Measurements from ENCODE around the gene CDH8.

Gene CDH8

GRCh38 chr16:62029947-62030346 is 6.3 kb downstream of the CDH8 start:
- no peak for DNase-seq

- no peak for DNase-seq
Observed at GRCh38 chr16:62022688-62023087, 13.6 kb downstream of the CDH8 start.

DNA sequence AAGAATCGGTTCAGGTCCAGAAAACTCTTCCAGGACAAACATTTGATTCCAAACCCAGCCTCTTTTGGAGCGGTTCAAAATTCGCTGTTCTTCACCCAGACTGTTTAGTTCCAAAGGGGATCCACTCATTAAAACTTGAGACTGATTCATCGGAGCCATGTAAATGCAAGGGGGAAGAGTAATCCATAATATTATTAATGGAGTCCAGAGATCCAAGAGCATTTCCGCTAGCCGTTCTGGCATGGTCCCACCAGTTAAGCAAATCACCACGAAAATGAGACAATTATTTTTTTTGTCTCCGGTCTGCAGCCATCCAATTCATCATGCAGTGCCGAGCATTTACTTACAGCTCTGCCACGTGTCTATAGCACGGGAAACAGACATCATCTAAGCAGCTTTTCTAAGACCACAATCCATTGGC is 15.1 kb downstream of the CDH8 start:
- DNase-seq = no peak

- no peak for DNase-seq
Observed at GRCh38 chr16:62020681-62021080, 15.6 kb downstream of the CDH8 start.

- no peak for DNase-seq
Observed at GRCh38 chr16:62019851-62020250, 16.4 kb downstream of the CDH8 start.

GRCh38 chr16:62018301-62019060 is 17.8 kb downstream of the CDH8 start:
- no peak for DNase-seq

DNA sequence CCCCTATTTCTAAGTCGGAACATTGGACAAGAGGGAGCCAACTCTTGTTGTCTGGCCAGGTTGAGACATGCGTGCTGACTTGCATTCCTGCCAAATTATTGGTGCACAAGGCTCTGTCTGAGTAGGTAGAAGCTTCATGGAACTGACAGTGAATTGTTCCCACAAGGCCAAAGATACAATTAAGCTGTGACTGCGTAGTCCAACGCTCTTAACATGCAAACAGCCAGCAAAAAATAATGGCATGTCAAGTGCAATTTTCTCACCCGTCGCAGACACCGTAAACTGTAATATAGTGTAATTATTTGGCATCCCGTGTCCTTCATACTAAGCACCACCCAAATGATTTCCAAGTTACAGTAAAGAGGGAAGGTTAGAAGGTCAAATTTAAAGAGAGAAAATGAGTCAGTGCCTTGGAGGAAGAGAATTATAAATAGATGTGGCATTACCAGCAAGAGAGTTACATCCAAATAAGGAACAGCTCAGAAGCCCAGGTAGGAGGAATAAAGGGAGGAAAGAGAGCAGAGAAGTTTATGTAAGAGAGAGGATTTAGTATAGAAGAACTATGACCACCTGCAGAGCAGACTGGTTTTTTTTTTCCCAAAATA is 21.8 kb downstream of the CDH8 start:
- DNase-seq = no peak

DNA sequence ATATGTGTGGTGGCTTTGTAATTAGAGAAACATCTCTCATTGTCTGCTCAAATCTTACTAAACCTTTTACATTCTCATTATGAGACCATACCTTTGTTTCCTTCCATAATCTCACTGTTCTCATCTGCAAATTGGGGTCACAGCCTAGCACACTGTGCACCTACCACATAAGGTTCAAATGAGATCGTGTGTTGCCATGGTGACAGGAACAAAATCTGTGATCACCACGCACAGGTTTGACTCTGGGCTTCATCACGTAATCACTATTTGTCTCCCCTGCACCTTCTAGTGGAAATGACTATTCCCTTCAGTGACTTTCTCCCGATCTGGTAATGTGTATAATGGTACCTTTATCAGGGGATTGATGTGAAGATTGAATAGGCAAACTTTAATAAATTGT is 26.1 kb downstream of the CDH8 start:
- DNase-seq = no peak

DNA sequence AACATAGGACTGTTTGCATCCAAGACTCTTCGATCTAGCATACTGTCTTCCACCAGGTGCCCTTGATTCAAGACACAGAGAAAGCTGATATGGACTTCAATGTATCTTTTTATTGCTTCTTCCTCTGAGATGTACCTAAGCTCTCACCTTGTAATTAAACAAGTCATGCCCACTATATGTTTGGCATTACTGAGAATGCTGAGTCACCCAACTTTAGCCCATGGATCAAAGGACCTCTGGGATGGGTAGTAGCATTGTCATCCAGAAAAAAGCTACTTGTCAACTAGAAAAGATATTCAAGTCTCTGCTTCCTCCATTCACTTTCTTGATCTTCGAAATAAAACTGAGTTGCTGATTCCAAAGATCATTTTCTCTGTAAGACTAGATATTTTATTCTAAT is 37.8 kb downstream of the CDH8 start:
- no peak for DNase-seq

DNA sequence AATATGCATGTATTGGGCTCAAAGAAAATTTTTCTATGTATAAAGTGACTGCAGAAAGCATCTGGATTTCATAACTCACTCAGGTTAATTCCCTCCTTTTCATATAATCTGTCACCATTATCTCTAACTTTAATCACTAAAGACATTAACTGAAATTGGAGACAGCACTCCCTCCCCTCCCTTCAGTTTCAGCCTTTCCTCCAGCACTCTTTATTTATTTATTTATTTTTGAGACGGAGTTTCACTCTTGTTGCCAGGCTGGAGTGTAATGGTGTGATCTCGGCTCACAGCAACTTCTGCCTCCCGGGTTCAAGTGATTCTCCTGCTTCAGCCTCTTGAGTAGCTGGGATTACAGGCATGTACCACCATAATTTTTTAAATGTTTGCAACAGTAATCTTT is 43.1 kb downstream of the CDH8 start:
- no peak for DNase-seq

DNA sequence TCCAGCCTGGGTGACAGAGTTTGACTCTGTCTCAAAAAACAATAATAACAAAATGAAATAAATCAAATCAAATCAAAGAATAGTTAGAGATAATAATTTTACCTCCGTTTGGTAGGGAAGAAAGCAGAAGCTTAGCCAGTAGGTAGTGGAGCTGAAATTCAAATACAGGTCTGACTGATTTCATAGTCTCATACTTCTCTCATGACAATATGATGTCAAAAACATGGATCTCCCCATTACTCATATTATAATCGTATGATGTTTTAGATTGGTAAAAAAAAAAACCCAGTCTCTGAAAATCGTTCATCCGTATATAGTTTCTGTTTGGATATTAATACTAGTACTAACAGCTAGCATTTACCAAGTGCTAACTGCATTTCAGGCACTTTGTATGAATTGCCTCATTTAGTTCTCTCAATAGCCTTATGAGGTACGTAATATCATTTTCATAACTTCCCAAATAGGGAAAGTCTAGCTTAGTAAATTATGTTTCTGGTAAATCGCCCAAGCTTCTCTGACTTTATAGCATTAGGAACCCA is 48.7 kb downstream of the CDH8 start:
- DNase-seq = no peak

- DNase-seq = no peak
Observed at GRCh38 chr16:61969077-61969382, 67.2 kb downstream of the CDH8 start.

DNA sequence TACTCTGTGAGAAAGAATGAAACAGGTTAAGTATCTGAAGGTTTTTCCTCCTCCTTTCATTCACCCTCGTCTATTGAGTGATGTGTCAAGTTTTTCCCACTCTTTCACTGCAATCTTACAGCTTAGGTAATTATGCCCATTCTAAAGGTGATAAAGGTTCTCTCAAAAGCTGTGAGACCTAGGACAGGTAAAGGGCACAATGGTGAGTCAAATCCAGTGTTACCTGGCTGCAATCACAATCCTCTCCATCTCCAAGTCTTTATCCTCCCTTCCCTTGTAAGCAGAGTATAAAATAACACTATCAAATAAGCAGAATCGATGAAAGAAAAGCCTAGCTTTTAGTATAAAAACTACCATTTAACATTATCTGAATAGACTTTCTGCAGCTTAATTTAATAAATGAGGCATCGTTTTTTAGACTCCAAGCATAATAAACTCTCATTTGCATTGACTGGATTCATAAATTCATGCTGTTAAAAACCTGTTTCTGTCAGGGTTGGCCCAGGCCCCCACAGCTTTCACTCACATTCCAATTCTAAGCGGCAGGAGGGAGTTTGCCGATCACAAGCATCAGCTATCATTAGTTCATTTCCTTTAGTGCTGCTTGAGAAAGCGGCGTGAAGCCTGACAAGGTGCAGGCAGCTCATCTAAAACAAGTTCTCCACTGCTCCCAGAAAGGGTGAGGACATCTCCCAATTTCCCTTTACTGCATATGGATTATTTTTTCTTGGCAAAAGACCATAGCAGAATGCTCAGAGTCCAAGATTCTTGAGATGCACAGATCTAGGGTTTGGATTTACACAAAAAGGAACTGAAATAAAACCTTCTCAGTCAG is 67.8 kb downstream of the CDH8 start:
- DNase-seq = no peak

DNA sequence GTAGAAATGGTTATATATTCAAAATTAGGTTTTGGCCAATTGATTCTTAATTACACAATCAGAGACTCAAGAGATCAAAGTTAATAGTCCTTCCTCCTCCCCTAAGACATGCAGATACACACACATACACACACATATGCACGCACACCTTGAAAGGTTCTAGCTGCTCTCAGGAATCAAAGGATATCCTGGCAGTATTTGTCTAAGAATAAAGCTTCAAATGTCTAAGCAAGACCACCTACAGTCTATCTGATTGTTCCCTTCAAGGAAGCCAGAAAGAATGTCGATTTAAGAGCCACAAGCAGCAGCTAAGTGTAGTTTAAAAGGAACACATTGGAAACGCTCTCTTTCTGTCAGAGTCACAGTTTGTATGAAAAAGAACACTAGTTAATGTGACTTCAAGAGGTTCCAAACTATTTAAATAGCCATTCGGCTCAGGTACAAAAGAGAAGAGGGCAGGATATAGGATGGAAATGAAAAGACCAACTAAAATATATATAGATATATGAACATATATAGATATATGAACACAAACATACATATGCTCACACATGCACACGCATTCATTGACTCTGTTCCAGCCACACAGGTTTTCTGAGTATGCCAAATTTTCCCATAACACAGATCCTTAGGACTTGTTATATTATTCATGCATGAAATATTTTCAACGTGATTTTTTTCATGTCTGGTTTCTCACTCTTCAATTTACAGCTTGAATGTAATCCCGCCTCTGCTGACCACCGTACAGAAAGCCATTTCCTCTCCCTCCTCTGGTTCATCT is 79.0 kb downstream of the CDH8 start:
- DNase-seq = no peak

- DNase-seq = no peak
Observed at GRCh38 chr16:61952841-61953240, 83.4 kb downstream of the CDH8 start.

DNA sequence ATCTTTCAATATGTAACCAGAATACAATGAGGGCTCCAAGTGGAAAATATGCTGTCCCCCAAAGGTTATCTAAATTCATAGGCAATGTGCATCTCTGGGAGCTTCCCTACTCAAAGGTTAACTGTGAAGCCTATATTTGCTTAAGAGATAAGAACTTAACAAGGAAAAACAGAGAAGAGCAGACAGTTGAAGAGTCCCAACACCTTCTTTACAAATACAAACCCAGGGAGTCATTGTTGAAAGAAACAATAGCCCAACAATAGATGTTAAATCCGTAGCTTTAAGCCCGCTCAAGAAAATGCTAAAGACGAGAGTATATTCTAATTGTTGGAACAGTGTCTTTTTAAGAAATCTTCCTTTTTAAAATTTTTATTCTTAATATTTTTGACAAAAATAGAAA is 87.8 kb downstream of the CDH8 start:
- DNase-seq = no peak

GRCh38 chr16:61946019-61946418 is 90.2 kb downstream of the CDH8 start:
- no peak for DNase-seq

DNA sequence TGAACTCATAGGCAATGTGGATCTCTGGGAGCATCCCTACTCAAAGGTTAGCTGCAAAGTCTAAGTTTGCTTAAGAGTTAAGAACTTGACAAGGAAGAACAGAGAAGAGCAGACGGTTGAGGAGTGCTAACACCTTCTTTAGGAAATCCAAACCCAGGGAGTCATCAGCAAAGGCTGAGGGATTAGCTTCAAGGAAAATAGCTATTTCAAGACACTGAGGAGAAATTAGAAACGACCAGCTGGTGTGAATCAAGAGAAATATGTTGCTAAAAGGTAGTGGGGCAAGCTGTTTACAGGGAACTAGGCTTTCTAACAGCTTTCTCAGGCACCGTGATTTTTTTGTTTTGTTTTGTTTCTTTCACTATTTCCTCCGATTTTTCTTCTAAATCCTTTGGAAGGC is 90.7 kb downstream of the CDH8 start:
- no peak for DNase-seq

DNA sequence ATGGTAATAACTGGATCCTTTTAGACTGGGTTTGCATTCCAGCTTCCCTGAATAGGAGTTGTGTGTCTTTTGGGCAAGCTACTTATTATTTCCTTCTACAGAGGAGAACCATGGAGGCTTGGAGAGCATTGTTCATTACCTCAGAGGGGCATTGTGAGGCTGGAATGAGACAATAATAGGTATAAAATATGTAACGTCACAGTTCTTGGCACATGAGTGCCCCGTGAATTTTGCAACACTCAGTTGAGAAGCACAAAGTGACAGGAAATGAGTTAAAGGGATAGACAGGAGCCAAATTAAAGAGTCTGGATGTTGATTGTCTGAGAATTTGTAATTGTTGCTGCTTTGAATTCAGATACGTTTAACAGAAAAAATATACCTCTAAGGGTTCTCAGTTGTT is 92.2 kb downstream of the CDH8 start:
- DNase-seq = no peak

DNA sequence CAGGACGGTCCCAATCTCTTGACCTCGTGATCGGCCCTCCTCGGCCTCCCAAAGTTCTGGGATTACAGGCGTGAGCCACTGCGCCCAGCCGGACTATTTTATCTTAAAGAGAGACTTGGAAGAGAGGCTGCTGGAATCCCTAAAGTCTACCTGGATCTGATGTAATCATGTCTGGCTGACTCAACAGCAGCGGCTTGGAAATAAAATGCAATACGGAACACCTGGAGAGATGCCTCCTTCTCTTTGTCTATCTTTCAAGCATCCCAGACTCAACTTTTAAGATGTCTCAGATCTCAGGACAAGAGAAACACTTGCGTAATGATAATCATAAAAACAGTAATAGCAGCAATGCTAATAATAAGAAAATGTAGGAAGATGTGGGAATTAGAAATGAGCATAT is 95.6 kb downstream of the CDH8 start:
- DNase-seq = no peak

GRCh38 chr16:61937646-61938045 is 98.6 kb downstream of the CDH8 start:
- DNase-seq = no peak

GRCh38 chr16:61936522-61936921 is 99.7 kb downstream of the CDH8 start:
- no peak for DNase-seq

- no peak for DNase-seq
Observed at GRCh38 chr16:61934601-61935000, 101.6 kb downstream of the CDH8 start.

All from CD4-positive, alpha-beta T cell treated with Interleukin-15 for 1 hour (primary cell).